H1 (cell line): ENCODE data around the gene GNG5. TPM values are rescaled to one million over a fixed set of nuclear protein-coding genes. Genes with fewer than 3 reads are reported as not detected.

Source experiments
- CTCF ChIA-PET: fragments of 300-600 bp; sonication (Branson Sonifier 250); formaldehyde crosslinking; loops from one replicate; lab custom pipeline; 2021; ENCODE audit not compliant: partially characterized antibody; lab: Charles Lee
- POLR2A ChIA-PET: fragments of 300-600 bp; sonication (Branson Sonifier 250); formaldehyde crosslinking; loops from one replicate; lab custom pipeline; 2021; ENCODE audit warnings: inconsistent platforms; ENCODE audit not compliant: partially characterized antibody; lab: Charles Lee
- DNase-seq, 2 experiments: peaks; one replicate each; pipeline versions ENCODE4 v3.0.0 to v3.0.0-alpha.2; 2010 to 2022; ENCODE audit warnings: low spot score in 2 of 2, low read depth in 1 of 2, mixed read lengths in 1 of 2
- FAIRE-seq: peaks from 2 replicates; lab custom pipeline; 2011; peaks lifted over from hg19 to GRCh38; lab: Jason Lieb, UNC
- H2AFZ ChIP-seq: 2 replicates; pipeline ENCODE4 v1.8.1; 2012; ENCODE audit warnings: low read length, inconsistent platforms
- H2AK5ac ChIP-seq: 2 replicates; pipeline ENCODE4 v1.6.1; 2013; ENCODE audit warnings: low read depth, low read length
- H2BK120ac ChIP-seq: replicated peaks from 2 replicates; pipeline ENCODE3; 2013; ENCODE audit warnings: low read depth, low read length, inconsistent platforms
- H2BK12ac ChIP-seq: 2 replicates; pipeline ENCODE4 v1.6.1; 2013; ENCODE audit warnings: low read depth, low read length
- H2BK15ac ChIP-seq: 2 replicates; pipeline ENCODE4 v1.6.1; 2013; ENCODE audit warnings: low read length
- H2BK20ac ChIP-seq: 2 replicates; pipeline ENCODE4 v1.6.1; 2013; ENCODE audit warnings: low read length
- H2BK5ac ChIP-seq: 2 replicates; pipeline ENCODE4 v1.6.1; 2013; ENCODE audit warnings: low read depth, low read length
- H3K14ac ChIP-seq: 2 replicates; pipeline ENCODE4 v1.6.1; 2013; ENCODE audit warnings: inconsistent platforms; ENCODE audit not compliant: insufficient read length
- H3K18ac ChIP-seq: 2 replicates; pipeline ENCODE4 v1.6.1; 2013; ENCODE audit warnings: low read length; ENCODE audit errors: extremely low read depth
- H3K23ac ChIP-seq: 2 replicates; pipeline ENCODE4 v1.6.1; 2013; ENCODE audit warnings: inconsistent platforms; ENCODE audit not compliant: insufficient read length
- H3K23me2 ChIP-seq: 2 replicates; pipeline ENCODE4 v1.6.1; 2013; ENCODE audit warnings: low read depth, low read length
- H3K27ac ChIP-seq: 2 replicates; pipeline ENCODE4 v1.6.1; 2011; ENCODE audit warnings: low read depth, low read length, inconsistent platforms
- H3K27me3 ChIP-seq, 4 experiments: replicated peaks in 1 of 4; 1 replicate in 1 of 4; 2 replicates in 3 of 4; pipeline versions ENCODE4 v1.6.1 to v1.8.1; 2011 to 2013; ENCODE audit warnings: low read length in 3 of 4, mild to moderate bottlenecking in 3 of 4, inconsistent platforms in 2 of 4, mixed read lengths in 2 of 4, moderate library complexity in 1 of 4; ENCODE audit not compliant: control insufficient read depth in 3 of 4, insufficient read depth in 3 of 4; ENCODE audit errors: extremely low read depth in 1 of 4
- H3K36me3 ChIP-seq, 4 experiments: 2 replicates each; pipeline versions ENCODE4 v1.6.1 to v1.8.1; 2011 to 2013; ENCODE audit warnings: mild to moderate bottlenecking in 4 of 4, low read length in 3 of 4, moderate library complexity in 2 of 4, control low read depth in 1 of 4, inconsistent platforms in 1 of 4; ENCODE audit not compliant: insufficient read depth in 4 of 4, control insufficient read depth in 2 of 4
- H3K4ac ChIP-seq: replicated peaks from 2 replicates; pipeline ENCODE3; 2013; ENCODE audit warnings: low read length, low read depth, mixed read lengths, inconsistent platforms; ENCODE audit not compliant: insufficient read length
- H3K4me1 ChIP-seq, 4 experiments: replicated peaks in 1 of 4; 1 replicate in 1 of 4; 2 replicates in 3 of 4; pipeline versions ENCODE4 v1.6.1 to v1.8.1; 2011 to 2013; ENCODE audit warnings: low read length in 3 of 4, inconsistent platforms in 2 of 4, mixed read lengths in 1 of 4; ENCODE audit not compliant: insufficient read depth in 4 of 4, control insufficient read depth in 3 of 4
- H3K4me2 ChIP-seq, 2 experiments: 2 replicates each; pipeline versions ENCODE4 v1.6.1 to v1.8.1; 2011 to 2013; ENCODE audit warnings: low read depth in 2 of 2, low read length in 2 of 2, control low read depth in 1 of 2, inconsistent platforms in 1 of 2, mild to moderate bottlenecking in 1 of 2; ENCODE audit not compliant: insufficient read depth in 1 of 2
- H3K4me3 ChIP-seq, 4 experiments: fragments of 200-600, 300-600 bp in 1 of 4; sonication (generic), shearing (Covaris generic), sonication (Bioruptor Twin) in 1 of 4; 2 replicates each; pipeline versions ENCODE4 v1.5.1 to v1.8.1; 2011 to 2016; ENCODE audit warnings: low read length in 4 of 4, low read depth in 3 of 4, control low read depth in 2 of 4, inconsistent platforms in 2 of 4, mild to moderate bottlenecking in 2 of 4, mixed read lengths in 1 of 4, moderate library complexity in 1 of 4; ENCODE audit not compliant: insufficient read depth in 2 of 4; ENCODE audit errors: extremely low read depth in 1 of 4
- H3K56ac ChIP-seq: replicated peaks from 2 replicates; pipeline ENCODE3; 2013; ENCODE audit warnings: low read depth, mild to moderate bottlenecking, mixed read lengths, low read length, inconsistent platforms; ENCODE audit not compliant: insufficient read length
- H3K79me1 ChIP-seq: 2 replicates; pipeline ENCODE4 v1.6.1; 2013; ENCODE audit warnings: low read depth, low read length, control low read depth
- H3K79me2 ChIP-seq, 2 experiments: 2 replicates each; pipeline versions ENCODE4 v1.6.1 to v1.8.1; 2012 to 2013; ENCODE audit warnings: low read length in 2 of 2, mild to moderate bottlenecking in 2 of 2, inconsistent platforms in 1 of 2; ENCODE audit not compliant: insufficient read depth in 2 of 2, control insufficient read depth in 1 of 2
- H3K9ac ChIP-seq, 4 experiments: replicated peaks in 1 of 4; 1 replicate in 1 of 4; 2 replicates in 3 of 4; pipeline versions ENCODE4 v1.6.1 to v1.8.1; 2011 to 2013; ENCODE audit warnings: low read depth in 3 of 4, low read length in 3 of 4, control low read depth in 2 of 4, mild to moderate bottlenecking in 2 of 4, moderate library complexity in 2 of 4, inconsistent platforms in 1 of 4; ENCODE audit errors: extremely low read depth in 1 of 4
- H3K9me3 ChIP-seq, 2 experiments: 2 replicates each; pipeline versions ENCODE4 v1.6.1 to v1.8.1; 2012 to 2013; ENCODE audit warnings: mild to moderate bottlenecking in 2 of 2, moderate library complexity in 2 of 2, control low read depth in 1 of 2, inconsistent platforms in 1 of 2, low read depth in 1 of 2, low read length in 1 of 2, mixed read lengths in 1 of 2; ENCODE audit not compliant: insufficient read depth in 2 of 2
- H4K20me1 ChIP-seq, 2 experiments: replicated peaks in 1 of 2; 2 replicates each; pipeline versions ENCODE3 to v1.8.1; 2011 to 2013; ENCODE audit warnings: inconsistent platforms in 2 of 2, low read length in 2 of 2, mild to moderate bottlenecking in 1 of 2; ENCODE audit not compliant: insufficient read depth in 2 of 2, control insufficient read depth in 1 of 2
- H4K5ac ChIP-seq: 2 replicates; pipeline ENCODE4 v1.6.1; 2013; ENCODE audit warnings: low read length, low read depth, mixed read lengths, inconsistent platforms; ENCODE audit not compliant: insufficient read length
- H4K8ac ChIP-seq: 2 replicates; pipeline ENCODE4 v1.8.0; 2013; ENCODE audit warnings: mild to moderate bottlenecking, moderate library complexity, low read length, inconsistent platforms; ENCODE audit not compliant: insufficient read depth; ENCODE audit errors: extremely low read depth
- H4K91ac ChIP-seq: replicated peaks from 2 replicates; pipeline ENCODE3; 2013; ENCODE audit warnings: low read length, mixed read lengths, inconsistent platforms; ENCODE audit not compliant: insufficient read length
- BACH1 ChIP-seq: IDR thresholded peaks from 2 replicates; pipeline ENCODE4 v1.6.1; 2012; ENCODE audit warnings: low read length, improper control_type of control experiment
- RXRA ChIP-seq: IDR thresholded peaks from 2 replicates; pipeline ENCODE4 v1.6.1; 2011; ENCODE audit warnings: low read depth, mild to moderate bottlenecking, low read length, moderate library complexity; ENCODE audit not compliant: insufficient read depth
- SAP30 ChIP-seq: fragments of 300-600 bp; sonication (generic); IDR thresholded peaks from 2 replicates; pipeline ENCODE4 v1.7.1; 2012; ENCODE audit warnings: low read length, moderate library complexity, mild to moderate bottlenecking, inconsistent platforms; ENCODE audit not compliant: insufficient read depth, insufficient replicate concordance
- SIN3A ChIP-seq, 2 experiments: IDR thresholded peaks in 1 of 2; conservative IDR thresholded peaks in 1 of 2; 2 replicates each; pipeline ENCODE4 v1.6.1; 2011 to 2012; ENCODE audit warnings: low read length in 2 of 2, improper control_type of control experiment in 1 of 2, low read depth in 1 of 2, mild to moderate bottlenecking in 1 of 2
- SP1 ChIP-seq: IDR thresholded peaks from 2 replicates; pipeline ENCODE4 v1.6.1; 2011; ENCODE audit warnings: low read depth, low read length
- SP2 ChIP-seq: IDR thresholded peaks from 2 replicates; pipeline ENCODE4 v1.6.1; 2012; ENCODE audit warnings: mild to moderate bottlenecking, low read length, inconsistent platforms
- SP4 ChIP-seq: IDR thresholded peaks from 2 replicates; pipeline ENCODE4 v1.6.1; 2012; ENCODE audit warnings: low read length, inconsistent platforms
- TAF1 ChIP-seq: IDR thresholded peaks from 2 replicates; pipeline ENCODE4 v1.6.1; 2011; ENCODE audit warnings: mild to moderate bottlenecking, low read depth, low read length
- WGBS, 2 experiments: shearing (Covaris generic) in 1 of 2; methylation state at CpG; one replicate each; pipeline versions ENCODE4 v1.1.6 to v1.1.7; 2013 to 2015; ENCODE audit warnings: low lambda C conversion rate in 2 of 2, mixed read lengths in 2 of 2, inconsistent platforms in 1 of 2, low coverage in 1 of 2, missing lambda C conversion rate in 1 of 2; ENCODE audit not compliant: insufficient replicate concordance in 2 of 2, insufficient coverage in 1 of 2, insufficient read length in 1 of 2; ENCODE audit errors: extremely low coverage in 1 of 2, missing lambda C conversion rate in 1 of 2; 5-methylcytosine and 5-hydroxymethylcytosine counted together
- polyA plus RNA-seq, 7 experiments: library from polyadenylated mRNA; depleted of rRNA in 3 of 7; stranded (reverse) in 5 of 7; unstranded in 2 of 7; fragments of >200 nt in 5 of 7; fragments of 200-250 nt in 2 of 7; gene quantifications; 1 replicate in 5 of 7; 2 replicates in 1 of 7; 4 replicates in 1 of 7; pipeline versions ENCODE4 v1.2.1 to v1.2.3, GENCODE V29; 2011 to 2013; ENCODE audit warnings: missing spikeins in 2 of 7, mixed read lengths in 2 of 7
- total RNA-seq: library from RNA; stranded (reverse); fragmentation: NEBNext Ultra II Directional; extraction: Animal tissue kit (Norgen Biotek cat#: 25700); gene quantifications from 2 replicates; pipeline ENCODE4 v1.2.1, GENCODE V29; 2021
- TF ChIP-seq, protein P1 (sequence below): IDR thresholded peaks from 2 replicates; pipeline ENCODE4 v1.6.1; 2011; ENCODE audit warnings: low read length, improper control_type of control experiment
- TF ChIP-seq, protein P2 (sequence below), 3 experiments: IDR thresholded peaks; 1 replicate in 2 of 3; 2 replicates in 1 of 3; pipeline versions ENCODE4 v1.5.1 to v1.6.1; 2011; ENCODE audit warnings: low read length in 3 of 3, mild to moderate bottlenecking in 3 of 3, inconsistent platforms in 2 of 3, low read depth in 1 of 3, moderate library complexity in 1 of 3; ENCODE audit not compliant: insufficient read depth in 1 of 3; ENCODE audit errors: control extremely low read depth in 1 of 3

The GNG5 gene
- total and polyA plus RNA-seq, 2 of the 8 experiments (the other 6 are each of a cell fraction or from before 2014, with no cell fraction given), result 94.0 to 104 TPM

- no peak overlapping the region for H4K8ac ChIP-seq
- H3K36me3 ChIP-seq, result peaks cover 0 to 24% (median 12%) of the 10 kb centered on the region in 4 experiments; a peak in 4 of 8 replicates
- no peak overlapping the region for H3K18ac ChIP-seq
- peaks cover 3 to 38% of the 10 kb centered on the region in 2 experiments; a peak in 3 of 4 replicates for H3K79me2 ChIP-seq
- ChIA-PET POLR2A (no interaction called here), CTCF (interaction anchor here (0.6 to 2.3 kb wide), 3 partner anchors 124 to 301 kb away, joined by 3 to 6 read pairs (median 3); no protein-coding TSS in a partner anchor)
- H3K56ac ChIP-seq, result no peak overlapping the region
- H2AFZ ChIP-seq, result no peak overlapping the region
- peaks cover 6 to 8% of the 10 kb centered on the region in 2 experiments; a peak in 3 of 4 replicates for H3K9me3 ChIP-seq
- H3K27me3 ChIP-seq, result peaks cover 0 to 21% (median 18%) of the 10 kb centered on the region in 4 experiments; a peak in 6 of 7 replicates
- no peak overlapping the region for H2BK5ac ChIP-seq
- no peak overlapping the region for H3K27ac ChIP-seq
- no peaks in the 10 kb centered on the region; the same call in 1 of the 2 replicates for H3K79me1 ChIP-seq
- H4K20me1 ChIP-seq, result no peaks in the 10 kb centered on the region
- H3K4me3 ChIP-seq, result no peak overlapping the region
- no peaks in the 10 kb centered on the region for H3K4me1 ChIP-seq
- no peak overlapping the region for H3K4ac ChIP-seq
- H2BK120ac ChIP-seq, result no peak overlapping the region
- DNase-seq (no peak), FAIRE-seq (no peak)
- H4K91ac ChIP-seq, result no peak overlapping the region
- H3K4me2 ChIP-seq, result no peak overlapping the region; a peak in 1 of 4 replicates
- H2BK12ac ChIP-seq, result no peak overlapping the region
- H3K23ac ChIP-seq, result no peak overlapping the region
- 94 to 100% methylated on average over 1 to 2 of the region's 2 CpGs for WGBS, 2 experiments
- no peak overlapping the region for H4K5ac ChIP-seq
- H2BK20ac ChIP-seq, result no peak overlapping the region
- H2BK15ac ChIP-seq, result no peak overlapping the region
- H3K23me2 ChIP-seq, result peaks cover 3% of the 10 kb centered on the region; the same call in 1 of the 2 replicates
- H3K14ac ChIP-seq, result no peak overlapping the region
- H2AK5ac ChIP-seq, result no peak overlapping the region
- no peak overlapping the region for H3K9ac ChIP-seq
- TF ChIP-seq SP1 (no peak), SP4 (no peak), SAP30 (no peak), TAF1 (no peak), RXRA (no peak), SIN3A (conservative IDR thresholded peaks at IDR 0.05 in 1 of 2, IDR thresholded peaks at IDR 0.05 in 1 of 2; ENCODE audit: low read depth in 1 of 2, low read length in 2 of 2) (no peak), BACH1 (no peak), SP2 (no peak)
- TF ChIP-seq, protein P1, sequence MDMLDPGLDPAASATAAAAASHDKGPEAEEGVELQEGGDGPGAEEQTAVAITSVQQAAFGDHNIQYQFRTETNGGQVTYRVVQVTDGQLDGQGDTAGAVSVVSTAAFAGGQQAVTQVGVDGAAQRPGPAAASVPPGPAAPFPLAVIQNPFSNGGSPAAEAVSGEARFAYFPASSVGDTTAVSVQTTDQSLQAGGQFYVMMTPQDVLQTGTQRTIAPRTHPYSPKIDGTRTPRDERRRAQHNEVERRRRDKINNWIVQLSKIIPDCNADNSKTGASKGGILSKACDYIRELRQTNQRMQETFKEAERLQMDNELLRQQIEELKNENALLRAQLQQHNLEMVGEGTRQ, result no peak
- TF ChIP-seq, protein P2, sequence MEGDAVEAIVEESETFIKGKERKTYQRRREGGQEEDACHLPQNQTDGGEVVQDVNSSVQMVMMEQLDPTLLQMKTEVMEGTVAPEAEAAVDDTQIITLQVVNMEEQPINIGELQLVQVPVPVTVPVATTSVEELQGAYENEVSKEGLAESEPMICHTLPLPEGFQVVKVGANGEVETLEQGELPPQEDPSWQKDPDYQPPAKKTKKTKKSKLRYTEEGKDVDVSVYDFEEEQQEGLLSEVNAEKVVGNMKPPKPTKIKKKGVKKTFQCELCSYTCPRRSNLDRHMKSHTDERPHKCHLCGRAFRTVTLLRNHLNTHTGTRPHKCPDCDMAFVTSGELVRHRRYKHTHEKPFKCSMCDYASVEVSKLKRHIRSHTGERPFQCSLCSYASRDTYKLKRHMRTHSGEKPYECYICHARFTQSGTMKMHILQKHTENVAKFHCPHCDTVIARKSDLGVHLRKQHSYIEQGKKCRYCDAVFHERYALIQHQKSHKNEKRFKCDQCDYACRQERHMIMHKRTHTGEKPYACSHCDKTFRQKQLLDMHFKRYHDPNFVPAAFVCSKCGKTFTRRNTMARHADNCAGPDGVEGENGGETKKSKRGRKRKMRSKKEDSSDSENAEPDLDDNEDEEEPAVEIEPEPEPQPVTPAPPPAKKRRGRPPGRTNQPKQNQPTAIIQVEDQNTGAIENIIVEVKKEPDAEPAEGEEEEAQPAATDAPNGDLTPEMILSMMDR (IDR thresholded peaks at IDR 0.05; ENCODE audit: control extremely low read depth in 1 of 3, insufficient read depth in 1 of 3, low read depth in 1 of 3, low read length in 3 of 3), result no peak
These were observed 25.1 kb downstream of the GNG5 start for GRCh38 chr1:84481317-84481716.
